Measurements from ENCODE around the gene ACOXL.

ACOXL gene

GRCh38 chr2:111149882-111150455 lies 417.6 kb downstream of the ACOXL start:
- no peak for DNase-seq

GRCh38 chr2:111154758-111155157 lies 422.4 kb downstream of the ACOXL start:
- DNase-seq, result no peak

- no peak for DNase-seq
These were observed 423.2 kb downstream of the ACOXL start for GRCh38 chr2:111155610-111156009.

GRCh38 chr2:111156529-111156928 lies 424.2 kb downstream of the ACOXL start:
- no peak for DNase-seq

- DNase-seq, result no peak
These were observed 424.8 kb downstream of the ACOXL start for GRCh38 chr2:111157071-111157661.

- no peak for DNase-seq
These were observed 425.4 kb downstream of the ACOXL start for GRCh38 chr2:111157798-111158197.

GRCh38 chr2:111159641-111160040 lies 427.3 kb downstream of the ACOXL start:
- DNase-seq, result no peak

GRCh38 chr2:111160758-111161157 lies 428.4 kb downstream of the ACOXL start:
- DNase-seq, result no peak

GRCh38 chr2:111161971-111162370 lies 429.6 kb downstream of the ACOXL start:
- no peak for DNase-seq

- DNase-seq, result peak; percentile 77
These were observed 430.5 kb downstream of the ACOXL start for GRCh38 chr2:111162718-111163331.

GRCh38 chr2:111164078-111164477 lies 431.7 kb downstream of the ACOXL start:
- no peak for DNase-seq

- no peak for DNase-seq
These were observed 432.7 kb downstream of the ACOXL start for GRCh38 chr2:111165084-111165483.

GRCh38 chr2:111166115-111166514 lies 433.7 kb downstream of the ACOXL start:
- no peak for DNase-seq

GRCh38 chr2:111167076-111167862 lies 434.9 kb downstream of the ACOXL start:
- DNase-seq, result no peak

GRCh38 chr2:111167863-111168162 lies 435.4 kb downstream of the ACOXL start:
- DNase-seq, result no peak

All from GF-D8 (cell line).